Mesenteric fat pad (tissue), 1 donor: ENCODE measurements around the gene DCST2. TPM values are rescaled to one million over a fixed set of nuclear protein-coding genes. Genes with fewer than 3 reads are reported as not detected.
A peak's percentile ranks its signal among the peaks of the same experiment; 100 is the strongest.
"Not testable (repeated sequence)": the region's sequence is repeated elsewhere in the genome, so short reads cannot be mapped to it uniquely, and the experiment has no call there.

ENCODE experiments used
- DNase-seq: peaks from one replicate; pipeline ENCODE4 v3.0.0-alpha.2; 2020; ENCODE audit warnings: low spot score
- microRNA-seq: library from miRNA; unstranded; fragments of <30 nt; microRNA quantifications from one replicate; pipeline ENCODE4 v1.2.0, GENCODE V29; 2020; ENCODE audit warnings: borderline number of aligned reads
- total RNA-seq: library from RNA; stranded (reverse); fragmentation: NEBNext Ultra II Directional; extraction: Animal tissue kit (Norgen Biotek cat#: 25700); gene quantifications from one replicate; pipeline ENCODE4 v1.2.1, GENCODE V29; 2021
- donor health status: DM: yes; HTN: yes; CAD: no.

The DCST2 gene
- total RNA-seq, 1 donor from 2014 or later = 0.87 TPM

DNA sequence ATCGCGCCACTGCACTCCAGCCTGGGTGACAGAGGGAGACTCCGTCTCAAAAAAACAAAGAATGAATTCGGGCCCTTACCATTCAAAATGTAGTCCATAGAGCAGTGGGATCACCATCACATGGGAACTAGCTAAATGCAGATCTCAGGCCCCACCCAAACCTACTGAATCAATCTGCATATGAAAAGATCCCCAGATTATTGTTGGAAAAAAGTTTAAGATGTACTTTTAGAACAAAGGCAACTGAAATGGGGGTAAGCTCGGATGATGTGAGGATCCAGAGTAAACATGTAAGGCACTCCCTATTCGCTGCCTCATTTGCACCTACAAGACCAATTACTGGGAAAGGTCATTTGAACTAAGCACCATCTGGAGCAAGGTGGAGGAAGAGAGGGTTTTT is 51.2 kb downstream of the DCST2 start:
- no peak for DNase-seq

DNA sequence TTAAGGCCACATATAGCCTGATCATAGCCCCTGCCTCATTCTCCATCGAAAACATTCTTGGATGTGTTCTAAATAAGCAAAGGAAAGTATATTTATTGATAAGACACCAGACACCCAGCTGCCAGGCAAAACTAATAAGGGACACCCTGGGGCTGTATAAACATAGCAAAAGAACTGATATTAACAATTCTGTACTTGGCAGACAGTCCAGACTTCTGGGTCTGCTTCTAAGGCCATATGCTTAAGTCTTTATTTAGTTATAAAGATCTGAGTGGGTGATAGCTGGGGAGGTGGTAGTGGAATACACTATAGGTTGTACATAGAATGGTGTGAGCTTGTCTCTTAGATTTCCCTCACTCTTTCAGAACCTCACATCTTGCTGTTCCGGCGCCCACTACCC is 55.2 kb downstream of the DCST2 start:
- no peak for DNase-seq

DNA sequence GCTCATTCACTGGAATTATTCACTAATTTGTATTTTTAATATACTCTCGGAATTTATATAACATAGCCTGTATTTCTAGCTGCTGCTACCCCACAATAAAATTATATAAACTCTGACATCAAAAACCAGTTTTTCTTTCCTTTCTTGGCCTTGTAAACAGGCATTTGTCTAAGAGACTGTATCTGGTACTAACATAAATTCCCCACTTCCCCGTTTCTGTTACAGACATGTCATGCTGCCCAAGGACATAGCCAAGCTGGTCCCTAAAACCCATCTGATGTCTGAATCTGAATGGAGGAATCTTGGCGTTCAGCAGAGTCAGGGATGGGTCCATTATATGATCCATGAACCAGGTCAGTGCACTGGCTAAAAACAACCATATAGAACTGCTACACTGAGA is 55.8 kb downstream of the DCST2 start:
- not testable (repeated sequence) for DNase-seq

DNA sequence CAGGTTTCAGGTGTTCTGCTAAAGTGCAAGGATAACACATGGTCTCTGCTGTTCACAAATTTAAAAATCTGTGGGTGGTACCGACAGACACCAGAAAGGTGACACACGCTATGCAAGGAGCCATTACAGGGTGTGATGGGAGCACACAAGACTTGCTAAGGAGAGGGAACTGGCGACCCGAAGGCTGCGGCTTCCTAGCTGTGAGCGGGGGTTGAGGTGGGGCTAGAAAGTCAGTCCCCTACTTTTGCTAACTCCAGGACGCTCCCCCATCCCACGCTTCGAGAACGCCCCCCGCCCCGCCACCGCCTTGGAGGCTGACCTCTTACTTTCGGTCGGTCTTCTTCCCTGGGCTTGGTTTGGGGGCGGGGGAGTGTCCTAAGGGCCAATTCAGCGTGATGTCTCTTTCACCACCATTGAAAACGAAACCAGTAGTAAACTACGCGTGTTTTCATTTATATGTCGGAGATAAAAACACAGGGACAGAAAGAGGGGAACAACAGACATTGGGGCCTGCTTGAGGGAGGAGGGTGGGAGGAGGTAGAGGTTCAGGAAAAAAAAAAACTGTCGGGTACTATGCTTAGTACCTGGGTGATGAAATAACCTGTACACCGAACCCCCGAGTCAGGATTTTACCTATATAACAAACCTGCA is 58.0 kb downstream of the DCST2 start:
- no peak for DNase-seq

DNA sequence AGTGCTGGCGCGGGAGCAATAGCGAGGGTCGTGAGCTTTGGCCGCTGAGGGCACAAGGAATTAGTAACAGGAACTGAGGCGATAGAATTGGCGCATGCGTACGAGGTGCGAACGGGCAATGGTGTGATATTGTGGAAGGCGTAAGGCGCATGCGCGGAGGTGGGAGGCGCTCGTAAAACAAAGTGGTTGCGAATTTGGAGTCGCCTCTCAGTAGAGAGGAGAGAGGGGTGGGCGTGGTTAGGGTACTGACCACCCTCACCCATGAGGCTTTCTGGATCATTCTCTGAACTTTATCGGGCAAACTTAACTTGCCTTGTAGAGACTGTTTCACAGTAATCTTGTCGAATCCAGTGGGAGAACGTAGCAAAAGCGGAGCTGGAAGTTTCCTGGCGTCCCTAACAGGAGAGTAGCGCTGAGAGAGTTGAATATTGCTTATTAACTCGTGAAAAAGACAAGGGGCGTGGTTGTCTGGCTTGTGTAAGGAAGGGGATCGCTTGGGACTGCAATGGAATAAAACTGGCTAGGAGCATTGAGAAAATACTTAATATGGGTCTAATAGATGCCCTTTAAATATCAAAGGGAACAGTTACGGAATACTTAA is 58.7 kb downstream of the DCST2 start:
- peak; percentile 98 for DNase-seq

DNA sequence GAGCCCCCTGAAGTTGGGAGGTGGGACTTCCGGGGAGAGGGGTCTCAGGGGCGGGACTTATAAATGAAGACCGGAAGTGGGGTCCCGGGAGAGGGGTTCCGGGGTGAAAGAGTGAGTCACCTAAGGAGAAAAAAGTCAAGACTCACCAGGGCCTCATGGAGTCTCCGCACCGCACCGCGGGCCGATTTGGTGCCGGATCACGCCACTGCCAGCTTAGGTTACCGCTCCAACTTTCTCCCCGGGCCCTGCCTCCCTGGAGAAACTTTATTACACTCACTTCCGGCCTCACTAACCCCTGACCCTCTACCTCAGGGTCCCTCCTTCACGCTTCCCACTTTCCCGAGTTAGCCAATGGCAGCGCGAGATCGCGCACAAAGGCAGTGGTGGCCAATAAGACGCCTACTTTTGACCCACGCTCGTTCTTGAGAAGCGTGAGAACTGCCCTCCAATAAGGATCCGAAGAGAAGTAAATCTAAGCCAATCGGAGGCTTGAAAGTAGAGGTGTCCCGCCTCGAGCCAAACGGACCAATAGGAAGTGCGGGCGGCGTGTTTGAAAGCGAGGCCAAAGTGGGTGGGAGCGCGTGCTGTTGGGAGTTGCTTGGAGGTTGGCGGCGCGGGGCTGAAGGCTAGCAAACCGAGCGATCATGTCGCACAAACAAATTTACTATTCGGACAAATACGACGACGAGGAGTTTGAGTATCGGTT is 59.3 kb downstream of the DCST2 start, which contains the start of gene CKS1B:
CKS1B (plus strand) TSS at position 580 of the 706 bp plus-strand sequence; CDS start at position 645, 65 bp downstream.
- DNase-seq = peak; percentile 98

DNA sequence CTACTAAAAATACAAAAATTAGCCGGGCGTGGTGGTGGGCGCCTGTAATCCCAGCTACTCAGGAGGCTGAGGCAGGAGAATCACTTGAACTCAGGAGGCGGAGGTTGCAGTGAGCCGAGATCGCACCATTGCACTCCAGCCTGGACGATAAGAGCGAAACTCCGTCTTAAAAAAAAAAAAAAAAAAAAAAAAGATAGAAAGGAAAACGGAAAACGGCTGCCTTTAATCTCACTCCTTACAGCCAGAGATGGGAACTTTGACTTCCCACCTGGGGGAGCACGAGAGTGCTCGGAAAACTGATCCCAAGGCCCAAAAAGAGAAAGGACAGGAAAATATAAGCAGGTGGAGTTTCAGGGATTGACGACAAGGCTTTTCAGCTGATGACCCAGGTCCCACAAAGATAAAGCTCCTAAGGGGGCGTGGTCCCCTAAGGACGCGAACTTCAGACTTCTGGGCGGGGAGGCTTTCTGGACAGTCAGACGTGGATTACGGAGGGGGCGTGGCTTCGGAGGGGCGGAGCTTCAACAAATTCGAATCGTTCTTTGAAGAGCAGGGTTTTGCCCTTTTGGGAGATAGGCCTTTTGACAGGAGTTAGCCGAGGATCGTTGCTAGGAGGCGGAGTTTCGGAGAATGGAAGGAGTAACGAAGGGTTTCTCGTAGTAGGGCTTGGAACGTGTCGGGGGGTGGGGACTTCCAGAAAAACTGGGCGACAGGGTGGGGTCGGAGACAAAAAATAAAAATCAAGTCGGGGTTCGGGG is 60.1 kb downstream of the DCST2 start:
- peak; percentile 97 for DNase-seq

DNA sequence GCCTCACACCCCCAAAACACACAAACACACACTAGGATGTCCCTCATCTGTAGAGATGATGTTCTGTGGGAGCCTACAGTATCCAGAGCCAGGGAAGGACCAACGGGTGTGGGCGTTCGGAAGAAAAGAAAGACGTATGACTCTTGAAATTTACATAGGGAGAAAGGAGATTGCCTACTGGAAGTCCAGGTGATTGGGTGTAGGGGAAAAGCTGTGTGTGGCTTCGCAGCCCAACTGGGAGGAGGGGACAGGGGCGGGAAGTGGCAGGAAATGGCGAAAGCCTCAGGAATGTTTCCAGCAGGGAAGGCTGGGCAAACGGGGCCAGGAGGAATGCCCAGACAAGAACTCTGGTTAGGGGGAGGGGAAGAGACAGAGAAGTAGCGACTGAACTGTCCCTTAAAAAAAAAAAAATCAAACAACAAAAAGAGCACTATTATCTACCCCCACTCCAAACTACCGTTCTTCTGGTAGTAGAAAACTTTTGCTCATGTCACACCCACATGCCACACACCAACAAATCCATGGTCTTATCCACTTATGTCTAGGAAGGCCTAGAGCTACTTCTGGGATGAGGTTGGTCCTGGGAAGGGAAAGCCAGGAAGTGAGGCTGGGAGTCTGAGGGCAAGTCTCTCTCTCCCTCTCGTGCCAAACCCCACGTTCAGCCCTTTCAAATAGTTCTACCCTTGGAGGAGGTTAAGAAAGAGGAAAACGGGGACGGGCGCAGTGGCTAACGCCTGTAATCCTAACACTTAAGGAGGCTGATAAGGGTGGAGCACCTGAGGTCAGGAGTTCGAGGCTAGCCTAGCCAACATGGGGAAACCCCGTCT is 60.9 kb downstream of the DCST2 start:
- no peak for DNase-seq

DNA sequence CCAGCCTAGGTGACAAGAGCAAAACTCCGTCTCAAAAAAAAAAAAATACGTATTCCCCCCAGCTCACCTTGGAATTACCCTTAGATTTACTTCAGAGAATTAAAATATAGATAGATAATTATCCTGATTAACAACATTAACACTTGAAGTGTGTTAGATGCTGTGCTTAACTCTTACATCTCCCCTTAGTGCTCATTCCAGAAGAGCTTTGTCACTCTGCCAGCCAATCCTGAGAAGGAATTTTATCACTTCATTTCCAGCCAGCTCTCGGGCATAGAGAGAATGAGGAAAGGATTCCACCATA is 61.4 kb downstream of the DCST2 start:
- no peak for DNase-seq

DNA sequence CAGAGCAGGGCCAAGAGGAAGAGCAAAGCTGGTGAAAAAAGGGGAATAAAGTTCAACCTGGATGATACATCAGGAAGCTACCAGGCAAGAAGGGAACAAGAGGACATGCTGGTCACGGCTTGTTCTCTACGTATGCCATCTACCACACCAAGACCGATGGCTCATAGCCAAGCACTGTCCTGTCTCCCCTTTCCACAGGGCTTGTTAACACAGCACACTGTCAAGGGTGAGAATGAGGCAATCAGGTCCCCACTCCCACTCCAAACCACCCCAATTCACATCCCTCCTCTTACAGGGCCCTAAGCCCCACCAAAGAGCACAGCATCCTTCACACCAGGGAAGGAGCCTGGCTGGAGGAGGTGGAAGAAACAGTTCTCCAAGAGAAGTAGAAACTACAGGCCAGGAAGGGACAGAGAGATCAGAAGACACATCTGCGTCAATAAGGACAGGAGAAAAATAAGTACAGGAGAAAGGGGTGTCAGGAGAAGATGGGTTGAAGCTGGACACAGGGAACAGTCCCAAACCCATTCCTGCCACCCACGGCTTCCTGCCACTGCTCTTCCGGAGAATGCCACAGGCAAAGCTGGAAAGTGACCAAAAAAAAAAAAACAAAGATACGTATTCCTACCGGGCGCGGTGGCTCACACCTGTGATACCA is 62.1 kb downstream of the DCST2 start:
- no peak for DNase-seq

DNA sequence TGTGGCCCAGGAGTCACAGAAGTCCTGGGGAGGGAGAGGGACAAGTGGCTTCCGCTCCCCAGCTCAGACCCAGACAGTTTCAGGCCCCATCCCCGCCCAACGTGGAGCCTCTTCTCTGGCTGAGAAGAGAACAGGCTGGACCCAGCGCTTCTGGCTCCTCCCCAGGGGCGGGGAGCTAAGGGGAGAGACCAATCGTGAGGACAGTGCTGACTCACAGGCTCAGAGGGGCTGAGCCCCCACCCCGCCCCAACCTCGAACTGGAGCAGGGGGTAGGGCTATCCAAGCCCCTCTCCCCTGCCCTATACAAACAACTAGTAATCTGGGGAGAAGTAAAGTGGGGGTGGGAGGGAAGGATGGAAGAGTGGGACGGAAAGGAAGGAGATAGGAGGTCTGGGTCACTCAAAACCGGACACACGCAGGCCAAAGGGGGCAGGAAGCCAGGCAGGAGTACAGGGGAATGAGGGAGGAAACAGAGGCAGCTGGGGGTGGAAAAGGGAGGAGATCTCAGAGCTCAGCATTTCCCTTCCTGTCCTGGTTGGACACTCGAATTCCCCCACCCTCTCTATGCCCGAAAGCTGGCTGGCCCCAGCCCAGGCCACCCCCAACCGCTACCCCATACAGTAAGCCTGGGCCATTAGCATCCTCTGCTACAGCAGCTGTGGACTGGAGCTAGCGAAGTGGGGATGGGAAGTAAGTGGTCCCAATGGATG is 62.8 kb downstream of the DCST2 start, which contains the start of gene SHC1:
SHC1 (minus strand) TSS at position 117 of the 710 bp plus-strand sequence. CDS start 221 bp downstream, outside the sequence.
- DNase-seq = peak; percentile 96

DNA sequence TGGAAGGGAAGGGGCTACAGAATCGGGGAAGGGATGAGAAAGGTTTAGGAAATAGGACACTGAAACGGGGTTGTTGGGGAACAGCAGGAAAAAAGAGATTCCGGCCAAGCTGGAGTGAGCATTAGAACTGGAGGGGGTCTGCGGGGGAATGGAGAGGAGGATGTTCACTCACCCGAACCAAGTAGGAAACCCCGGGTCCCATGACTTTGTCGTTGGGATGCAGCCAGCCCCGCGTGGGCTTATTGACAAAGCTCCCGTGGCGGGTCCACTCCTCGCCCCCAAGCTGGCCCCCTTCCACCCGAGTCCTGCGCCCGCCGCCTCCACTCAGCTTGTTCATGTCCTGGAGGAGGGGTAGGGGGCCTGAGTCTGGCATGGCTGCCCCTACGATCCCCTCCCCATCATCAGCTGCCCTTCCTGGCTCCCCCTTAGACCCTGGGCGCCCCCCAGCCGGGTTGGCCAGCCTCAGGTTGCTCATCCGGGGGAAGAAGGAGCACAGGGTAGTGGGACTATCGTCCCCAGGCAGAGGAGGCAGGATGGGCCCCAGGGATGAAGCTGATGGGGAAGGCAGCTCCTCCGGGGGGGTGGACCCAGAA is 63.6 kb downstream of the DCST2 start:
- no peak for DNase-seq

DNA sequence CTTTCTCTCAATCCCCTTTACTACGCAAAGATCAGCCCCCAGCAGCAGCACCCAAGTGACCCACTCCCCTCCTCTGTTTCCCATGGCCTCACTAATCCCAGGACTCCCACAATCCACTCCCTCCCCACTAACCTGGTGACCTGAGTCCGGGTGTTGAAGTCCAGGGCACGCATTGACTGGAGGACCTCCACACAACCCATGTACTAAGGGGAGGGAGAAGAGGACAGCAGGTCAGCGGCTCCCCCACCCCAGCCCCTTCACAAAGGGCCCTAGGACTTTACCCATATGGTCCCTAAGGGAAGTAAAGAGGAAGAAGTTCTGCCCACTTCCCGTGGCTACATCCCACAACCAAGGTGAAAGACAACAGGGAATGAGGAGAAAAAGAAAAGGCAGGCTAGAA is 64.3 kb downstream of the DCST2 start:
- no peak for DNase-seq

DNA sequence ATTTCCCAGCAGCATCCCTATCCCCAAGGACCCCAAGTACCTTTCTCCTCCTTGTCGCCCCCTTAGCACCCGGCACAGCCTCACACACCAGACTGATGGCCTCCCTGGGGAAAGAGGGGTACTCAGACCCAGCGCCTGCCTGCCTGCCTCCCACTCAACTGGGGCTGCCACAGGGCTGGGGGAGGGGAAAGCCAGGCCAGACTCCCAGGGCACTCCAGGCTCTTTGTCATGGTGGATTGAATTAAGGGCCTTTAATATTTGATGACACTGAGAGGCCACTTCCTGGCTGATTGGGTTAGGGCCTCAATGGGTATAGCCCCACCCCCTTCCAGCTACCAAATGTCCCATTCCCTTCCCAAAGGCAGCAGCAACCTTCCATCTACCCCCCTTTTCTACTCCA is 64.8 kb downstream of the DCST2 start:
- no peak for DNase-seq

Small RNAs within 50 kb of the gene (microRNA-seq; reads per million reads assigned to microRNA genes)
- not detected for gene MIR4258

Other genes starting within 250 kb of the DCST2 start
- gene KCNN3, start 163.5 kb downstream of the DCST2 start, total RNA-seq = 0.96 TPM
- gene PMVK, start 97.1 kb downstream of the DCST2 start, total RNA-seq = 31.2 TPM
- 43.5 TPM for gene PBXIP1, start 77.7 kb downstream of the DCST2 start, total RNA-seq
- gene PYGO2, start 72.0 kb downstream of the DCST2 start, total RNA-seq = 22.2 TPM
- 199 TPM for gene SHC1, start 63.0 kb downstream of the DCST2 start, total RNA-seq
- gene CKS1B, start 59.1 kb downstream of the DCST2 start, total RNA-seq = 41.2 TPM
- gene FLAD1, start 50.4 kb downstream of the DCST2 start, total RNA-seq = 43.7 TPM
- not detected for gene LENEP, start 40.2 kb downstream of the DCST2 start, total RNA-seq
- gene ZBTB7B, start 31.0 kb downstream of the DCST2 start, total RNA-seq = 80.4 TPM
- not detected for gene DCST1, start within 50 bp of the DCST2 start, total RNA-seq
- 176 TPM for gene ADAM15, start 17.5 kb upstream of the DCST2 start, total RNA-seq
- 3.1 TPM for gene EFNA4, start 30.0 kb upstream of the DCST2 start, total RNA-seq
- gene EFNA3, start 45.1 kb upstream of the DCST2 start, total RNA-seq = 0.58 TPM
- 17.8 TPM for gene EFNA1, start 94.1 kb upstream of the DCST2 start, total RNA-seq
- 30.2 TPM for gene SLC50A1, start 102.1 kb upstream of the DCST2 start, total RNA-seq
- gene DPM3, start 106.8 kb upstream of the DCST2 start, total RNA-seq = 76.2 TPM
- 155 TPM for gene KRTCAP2, start 139.5 kb upstream of the DCST2 start, total RNA-seq
- 0.22 TPM for gene TRIM46, start 140.1 kb upstream of the DCST2 start, total RNA-seq
- gene THBS3, start 174.1 kb upstream of the DCST2 start, total RNA-seq = 17.9 TPM
- gene MTX1, start 174.9 kb upstream of the DCST2 start, total RNA-seq = 40.0 TPM
- gene ENTREP3, start 221.7 kb upstream of the DCST2 start, total RNA-seq = 25.2 TPM
- 69.7 TPM for gene SCAMP3, start 228.6 kb upstream of the DCST2 start, total RNA-seq
- 34.7 TPM for gene CLK2, start 239.7 kb upstream of the DCST2 start, total RNA-seq
- 3.3 TPM for gene HCN3, start 243.7 kb upstream of the DCST2 start, total RNA-seq